HCT116 (cell line): Measurements from ENCODE around the gene NDUFA11. TPM values are rescaled to one million over a fixed set of nuclear protein-coding genes. Genes with fewer than 3 reads are reported as not detected.

Experiments used
- ATAC-seq: fragments of 200-7000 bp; cut with Tn5 transposase; 2 replicates; pipeline ENCODE4 v1.9.1; 2020; ENCODE audit warnings: mild to moderate bottlenecking, moderate library complexity
- BruUV-seq: library from RNA; stranded (reverse); fragments of 400-500 nt; replicated peaks from 2 replicates; lab custom pipeline; 2021; lab: Mats Ljungman, UMichigan
- CTCF ChIA-PET: fragments of 300-600 bp; sonication (Branson Sonifier 250); formaldehyde crosslinking; loops from one replicate; lab custom pipeline; 2021; ENCODE audit warnings: antibody characterized with exemption; lab: Charles Lee
- POLR2A ChIA-PET: fragments of 300-600, 350-600 bp; sonication (Branson Sonifier 250); formaldehyde crosslinking; loops from one replicate; lab custom pipeline; 2021; ENCODE audit warnings: antibody characterized with exemption; lab: Charles Lee
- RAD21 ChIA-PET, 2 experiments: fragments of 300-600 bp; sonication (Branson Sonifier 250); formaldehyde crosslinking; loops; one replicate each; lab custom pipeline; 2023; ENCODE audit warnings: low total read pairs in 2 of 2; ENCODE audit not compliant: uncharacterized antibody in 2 of 2, unreplicated experiment in 2 of 2, low non-redundant PET in 1 of 2; lab: Charles Lee
- DNase-seq: peaks from one replicate; pipeline ENCODE4 v3.0.0-alpha.2; 2010; ENCODE audit warnings: low read depth, low spot score
- H2AFZ ChIP-seq: fragments of 200-600 bp; shearing (Covaris generic), sonication (generic); 2 replicates; pipeline ENCODE4 v1.6.1; 2017; ENCODE audit warnings: low read depth, mixed run types, mixed read lengths, antibody characterized with exemption, low read length; ENCODE audit not compliant: poor library complexity, severe bottlenecking
- H3K27ac ChIP-seq: 2 replicates; pipeline ENCODE4 v1.5.1; 2012; ENCODE audit warnings: low read depth, low read length
- H3K27me3 ChIP-seq: fragments of 200-600 bp; sonication (generic); 2 replicates; pipeline ENCODE4 v1.6.1; 2016; ENCODE audit warnings: mixed run types, low read length, mixed read lengths; ENCODE audit not compliant: insufficient read depth
- H3K36me3 ChIP-seq, 2 experiments: fragments of 200-500 bp in 1 of 2; fragments of 200-600 bp in 1 of 2; sonication (Bioruptor generic) in 1 of 2; sonication (generic) in 1 of 2; 2 replicates each; pipeline versions ENCODE4 v1.5.1 to v1.6.1; 2014 to 2016; ENCODE audit warnings: low read length in 2 of 2, inconsistent platforms in 1 of 2, mixed read lengths in 1 of 2, mixed run types in 1 of 2; ENCODE audit not compliant: insufficient read depth in 2 of 2, control insufficient read depth in 1 of 2
- H3K4me1 ChIP-seq, 2 experiments: fragments of 200-600 bp in 1 of 2; sonication (generic) in 1 of 2; 2 replicates each; pipeline versions ENCODE4 v1.5.1 to v1.6.1; 2012 to 2017; ENCODE audit warnings: low read length in 2 of 2, inconsistent platforms in 1 of 2, mild to moderate bottlenecking in 1 of 2, mixed read lengths in 1 of 2, mixed run types in 1 of 2, moderate library complexity in 1 of 2; ENCODE audit not compliant: insufficient read depth in 2 of 2, control insufficient read depth in 1 of 2
- H3K4me2 ChIP-seq: fragments of 200-600 bp; sonication (generic); 2 replicates; pipeline ENCODE4 v1.6.1; 2017; ENCODE audit warnings: mixed run types, low read length, mixed read lengths
- H3K4me3 ChIP-seq, 2 experiments: fragments of 200-600 bp in 1 of 2; sonication (generic) in 1 of 2; replicated peaks in 1 of 2; 2 replicates each; pipeline ENCODE4 v1.5.1; 2011 to 2016; ENCODE audit warnings: low read length in 2 of 2, control low read depth in 1 of 2, low read depth in 1 of 2, mild to moderate bottlenecking in 1 of 2, mixed read lengths in 1 of 2, mixed run types in 1 of 2
- H3K79me2 ChIP-seq: fragments of 200-600 bp; sonication (generic); 2 replicates; pipeline ENCODE4 v1.6.1; 2017; ENCODE audit warnings: mild to moderate bottlenecking, mixed run types, low read length, moderate library complexity, mixed read lengths; ENCODE audit not compliant: insufficient read depth
- H3K9ac ChIP-seq: fragments of 200-600 bp; sonication (generic); 2 replicates; pipeline ENCODE4 v1.6.1; 2016; ENCODE audit warnings: low read length, mixed read lengths
- H3K9me2 ChIP-seq: fragments of 200-600 bp; sonication (generic), shearing (Covaris generic); 2 replicates; pipeline ENCODE4 v1.6.1; 2017; ENCODE audit warnings: mixed run types, mild to moderate bottlenecking, moderate library complexity; ENCODE audit not compliant: insufficient read depth
- H3K9me3 ChIP-seq, 2 experiments: fragments of 200-500 bp in 1 of 2; fragments of 200-600 bp in 1 of 2; sonication (Bioruptor generic) in 1 of 2; sonication (generic) in 1 of 2; 2 replicates each; pipeline ENCODE4 v1.6.1; 2014 to 2017; ENCODE audit warnings: low read length in 2 of 2, mixed read lengths in 2 of 2, inconsistent platforms in 1 of 2, low read depth in 1 of 2, mild to moderate bottlenecking in 1 of 2, mixed run types in 1 of 2, moderate library complexity in 1 of 2; ENCODE audit not compliant: control insufficient read depth in 1 of 2, insufficient read depth in 1 of 2
- H4K20me1 ChIP-seq: fragments of 200-600 bp; sonication (generic), shearing (Covaris generic); 2 replicates; pipeline ENCODE4 v1.6.1; 2017; ENCODE audit warnings: mixed run types, mild to moderate bottlenecking, moderate library complexity; ENCODE audit not compliant: insufficient read depth
- ATF3 ChIP-seq: IDR thresholded peaks from 2 replicates; pipeline ENCODE4 v1.6.1; 2012
- CEBPB ChIP-seq: IDR thresholded peaks from 2 replicates; pipeline ENCODE4 v1.6.1; 2012; ENCODE audit warnings: low read depth
- EGR1 ChIP-seq: IDR thresholded peaks from 2 replicates; pipeline ENCODE4 v1.6.1; 2012; ENCODE audit warnings: low read depth
- EZH2 ChIP-seq: fragments of 200-600 bp; sonication (generic); IDR thresholded peaks from 2 replicates; pipeline ENCODE4 v1.6.1; 2017; ENCODE audit warnings: antibody characterized with exemption, mixed run types
- EZH2phosphoT487 ChIP-seq: fragments of 200-600 bp; IDR thresholded peaks from 2 replicates; pipeline ENCODE4 v1.6.1; 2018; ENCODE audit warnings: antibody characterized with exemption, borderline replicate concordance
- MAX ChIP-seq: IDR thresholded peaks from 2 replicates; pipeline ENCODE4 v1.6.1; 2012
- RAD21 ChIP-seq: IDR thresholded peaks from 2 replicates; pipeline ENCODE4 v1.6.1; 2012; ENCODE audit warnings: low read depth, mild to moderate bottlenecking
- SIN3A ChIP-seq: IDR thresholded peaks from 2 replicates; pipeline ENCODE4 v1.6.1; 2012; ENCODE audit warnings: low read depth
- SP1 ChIP-seq: IDR thresholded peaks from 2 replicates; pipeline ENCODE4 v1.6.1; 2012; ENCODE audit warnings: low read depth
- SRF ChIP-seq: IDR thresholded peaks from 2 replicates; pipeline ENCODE4 v1.6.1; 2012; ENCODE audit warnings: low read depth
- TCF7L2 ChIP-seq: IDR thresholded peaks from 2 replicates; pipeline ENCODE4 v1.7.0; 2011; ENCODE audit warnings: borderline replicate concordance, inconsistent platforms; ENCODE audit not compliant: insufficient read depth, insufficient read length; ENCODE audit errors: extremely low read depth
- YY1 ChIP-seq: IDR thresholded peaks from 2 replicates; pipeline ENCODE4 v1.6.1; 2011; ENCODE audit warnings: low read length, low read depth, moderate library complexity, mild to moderate bottlenecking; ENCODE audit not compliant: insufficient replicate concordance; ENCODE audit errors: extremely low read depth
- intact Hi-C: fragments of 100-400 bp; cut with micrococcal nuclease; formaldehyde crosslinking; loops from 2 replicates; pipeline ENCODE4 v1.10.0; 2022
- total RNA-seq: library from RNA; stranded (reverse); gene quantifications from one replicate; pipeline ENCODE4 v1.2.1, GENCODE V29; 2021; ENCODE audit not compliant: unreplicated experiment
- TF ChIP-seq, protein P1 (sequence below), 3 experiments: fragments of 200-600 bp in 1 of 3; sonication (generic) in 1 of 3; IDR thresholded peaks in 2 of 3; conservative IDR thresholded peaks in 1 of 3; 2 replicates each; pipeline ENCODE4 v1.5.1; 2012 to 2017; ENCODE audit warnings: low read depth in 2 of 3, low read length in 2 of 3, antibody characterized with exemption in 1 of 3, borderline replicate concordance in 1 of 3, control low read depth in 1 of 3, mild to moderate bottlenecking in 1 of 3, mixed read lengths in 1 of 3, mixed run types in 1 of 3, moderate library complexity in 1 of 3; ENCODE audit not compliant: insufficient read depth in 1 of 3

Gene NDUFA11
- total RNA-seq, 1 experiment from 2014 or later: 311 TPM

GRCh38 chr19:5891572-5891937 is 12.0 kb downstream of the NDUFA11 start:
- RAD21 ChIA-PET: no interaction called here
- POLR2A ChIA-PET: interaction anchor here (1.2 kb wide), 1 partner anchor 64 kb away, joined by 3 read pairs; no protein-coding TSS in a partner anchor

More at GRCh38 chr19:5891572-5891937, 12.0 kb downstream of the NDUFA11 start:
- H3K4me3 ChIP-seq: no peak overlapping the region
- H3K27me3 ChIP-seq: no peaks in the 10 kb centered on the region
- H3K4me2 ChIP-seq: no peak overlapping the region
- H2AFZ ChIP-seq: no peak overlapping the region
- H3K79me2 ChIP-seq: no peaks in the 10 kb centered on the region
- no peaks in the 10 kb centered on the region for H3K9me3 ChIP-seq
- no peak for DNase-seq
- peaks cover 0 to 3% of the 10 kb centered on the region in 2 experiments; a peak in 1 of 4 replicates for H3K4me1 ChIP-seq
- intact Hi-C loops: no loop called here
- BruUV-seq: no TSS peak
- no peak overlapping the region for H3K9ac ChIP-seq
- H3K27ac ChIP-seq: no peak overlapping the region
- CTCF ChIA-PET: interaction anchor here (1.6 to 3.7 kb wide), 2 partner anchors 85 to 87 kb away, joined by 3 to 48 read pairs; partner anchors contain the start of gene NRTN
- H3K36me3 ChIP-seq: 0 out of 4 replicates have a peak, but pooled peaks cover 0 to 2% of the 10 kb centered on the region in 2 experiments
- ATAC-seq: no peak
- TF ChIP-seq EZH2: no peak
- TF ChIP-seq TCF7L2: no peak
- no peak for TF ChIP-seq MAX
- no peak for TF ChIP-seq EZH2phosphoT487
- no peak for TF ChIP-seq ATF3
- TF ChIP-seq RAD21: no peak
- TF ChIP-seq, protein P1, sequence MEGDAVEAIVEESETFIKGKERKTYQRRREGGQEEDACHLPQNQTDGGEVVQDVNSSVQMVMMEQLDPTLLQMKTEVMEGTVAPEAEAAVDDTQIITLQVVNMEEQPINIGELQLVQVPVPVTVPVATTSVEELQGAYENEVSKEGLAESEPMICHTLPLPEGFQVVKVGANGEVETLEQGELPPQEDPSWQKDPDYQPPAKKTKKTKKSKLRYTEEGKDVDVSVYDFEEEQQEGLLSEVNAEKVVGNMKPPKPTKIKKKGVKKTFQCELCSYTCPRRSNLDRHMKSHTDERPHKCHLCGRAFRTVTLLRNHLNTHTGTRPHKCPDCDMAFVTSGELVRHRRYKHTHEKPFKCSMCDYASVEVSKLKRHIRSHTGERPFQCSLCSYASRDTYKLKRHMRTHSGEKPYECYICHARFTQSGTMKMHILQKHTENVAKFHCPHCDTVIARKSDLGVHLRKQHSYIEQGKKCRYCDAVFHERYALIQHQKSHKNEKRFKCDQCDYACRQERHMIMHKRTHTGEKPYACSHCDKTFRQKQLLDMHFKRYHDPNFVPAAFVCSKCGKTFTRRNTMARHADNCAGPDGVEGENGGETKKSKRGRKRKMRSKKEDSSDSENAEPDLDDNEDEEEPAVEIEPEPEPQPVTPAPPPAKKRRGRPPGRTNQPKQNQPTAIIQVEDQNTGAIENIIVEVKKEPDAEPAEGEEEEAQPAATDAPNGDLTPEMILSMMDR (IDR thresholded peaks at IDR 0.05 in 2 of 3, conservative IDR thresholded peaks at IDR 0.05 in 1 of 3; ENCODE audit: borderline replicate concordance in 1 of 3, insufficient read depth in 1 of 3, low read depth in 2 of 3, low read length in 2 of 3): no peak
- TF ChIP-seq EGR1: no peak
- no peak for TF ChIP-seq CEBPB
- no peak for TF ChIP-seq SP1
- no peak for TF ChIP-seq SIN3A
- TF ChIP-seq SRF: no peak
- no peak for TF ChIP-seq YY1
- H3K9me2 ChIP-seq: no peaks in the 10 kb centered on the region
- no peaks in the 10 kb centered on the region for H4K20me1 ChIP-seq
